Adrenal gland (tissue), 19 donors: ENCODE data around the gene TREM2. TPM values are rescaled to one million over a fixed set of nuclear protein-coding genes. Genes with fewer than 3 reads are reported as not detected.

ENCODE experiments used
- DNase-seq, 7 donors: peaks; one replicate each; pipeline ENCODE4 v3.0.0-alpha.2; 2019 to 2020
- H3K27ac ChIP-seq, 5 donors: fragments of 200-600 bp; sonication (generic) in 4 of 5; 1 replicate in 3 of 5; 2 replicates in 2 of 5; pipeline versions ENCODE4 v1.5.1 to v1.8.0; 2016 to 2020; ENCODE audit warnings: mild to moderate bottlenecking in 1 of 5
- H3K27me3 ChIP-seq: fragments of 200-600 bp; 2 replicates; pipeline ENCODE4 v1.8.0; 2021
- H3K36me3 ChIP-seq, 2 donors: fragments of 200-600 bp; replicated peaks in 1 of 2; 1 replicate in 1 of 2; 2 replicates in 1 of 2; pipeline versions ENCODE4 v1.5.1 to v1.8.0; 2018 to 2022
- H3K4me1 ChIP-seq, 2 donors: fragments of 200-600 bp; replicated peaks in 1 of 2; 1 replicate in 1 of 2; 2 replicates in 1 of 2; pipeline versions ENCODE4 v1.5.1 to v1.8.0; 2018 to 2021
- H3K4me3 ChIP-seq, 4 donors: fragments of 200-600 bp; sonication (generic) in 3 of 4; one replicate each; pipeline ENCODE4 v1.5.1; 2016 to 2018
- H3K9me3 ChIP-seq, 3 donors: fragments of 200-600 bp; sonication (generic) in 1 of 3; replicated peaks in 1 of 3; 1 replicate in 2 of 3; 2 replicates in 1 of 3; pipeline versions ENCODE4 v1.5.1 to v1.8.0; 2016 to 2021
- CTCF ChIP-seq, 6 experiments: fragments of 450-650 bp in 4 of 6; fragments of 200-600 bp in 2 of 6; sonication (generic) in 1 of 6; IDR thresholded peaks; 1 replicate in 5 of 6; 2 replicates in 1 of 6; pipeline versions ENCODE4 v1.5.1 to v1.8.0; 2016 to 2021; ENCODE audit warnings: antibody characterized with exemption in 6 of 6, mild to moderate bottlenecking in 2 of 6, moderate library complexity in 1 of 6
- POLR2A ChIP-seq, 2 donors: fragments of 450-650 bp; IDR thresholded peaks; one replicate each; pipeline ENCODE4 v1.6.1; 2017; ENCODE audit warnings: antibody characterized with exemption in 2 of 2, mild to moderate bottlenecking in 2 of 2, moderate library complexity in 1 of 2
- WGBS, 4 donors: extraction: QIAGEN DNeasy Blood & Tissue Kit in 2 of 4; methylation state at CpG; one replicate each; pipeline versions ENCODE4 v1.1.5 to v1.1.7; 2013 to 2017; 5-methylcytosine and 5-hydroxymethylcytosine counted together
- intact Hi-C, 2 donors: fragments of 100-400 bp; cut with DNase I; formaldehyde crosslinking; loops; one replicate each; pipeline versions ENCODE4 v1.14.1 to v1.15.0; 2022 to 2023
- long read RNA-seq, 10 donors: library from polyadenylated mRNA in 3 of 10; unstranded in 2 of 10; stranded (forward) in 1 of 10; transcript quantifications; one replicate each; pipeline ENCODE4 v2.0.0 and lab custom pipeline, GENCODE V29; 2021 to 2026
- polyA plus RNA-seq, 3 donors: library from polyadenylated mRNA; stranded (reverse); fragments of 200-250 nt in 2 of 3; fragments of 350-450 nt in 1 of 3; fragmentation: Illumina TruSeq in 1 of 3; extraction: RNeasy Lipid Tissue Mini Kit (QIAGEN cat#74804) in 1 of 3; gene quantifications; one replicate each; pipeline ENCODE4 v1.2.3, GENCODE V29; 2013 to 2014
- total RNA-seq, 9 donors: library from RNA; depleted of rRNA in 4 of 9; stranded (reverse); fragments of >200 nt in 4 of 9; fragments of 120-200 nt in 1 of 9; fragmentation: NEBNext Ultra II Directional in 1 of 9; extraction: Animal tissue kit (Norgen Biotek cat#: 25700) in 1 of 9; gene quantifications; one replicate each; pipeline versions ENCODE4 v1.1.0 to v1.2.4, GENCODE V29; 2013 to 2023
- donor health status: healthy with polysubstance abuse.
- donor health status: Bipolar disorder and iron deficiency.
- donor health status: DM: yes; HTN: yes; CAD: no.
- donor health status: DM: no; HTN: no; CAD: no.
- donor health status: DM: no; HTN: no; CAD: no.
- donor health status: DM: yes; HTN: yes; CAD: no.

Gene TREM2
- total RNA-seq (10 to 100 TPM in 6 of 9 donors, 1 to 10 TPM in 2, under 1 TPM in 1; 0.67 to 42.5 (median 13.8) TPM), polyA plus RNA-seq (10 to 100 TPM; 11.7 to 39.1 (median 23.4) TPM)
- long read RNA-seq, donor 1 = 0 reads
- long read RNA-seq, donor 2 = 0 reads
- long read RNA-seq, donor 3, partial matches to known transcripts = 0 of 1 reads
- long read RNA-seq, donor 3, other reads (novel, unspliced or antisense) = 0 of 1 reads
- long read RNA-seq, donor 4, transcript TREM2-202 (5 exons, 1,044 nt) = major isoform, 8 of 11 reads
- long read RNA-seq, donor 4, partial matches to known transcripts = 1 of 11 reads
- long read RNA-seq, donor 4, other reads (novel, unspliced or antisense) = 2 of 11 reads
- long read RNA-seq, donor 5, transcript TREM2-202 (5 exons, 1,044 nt) = major isoform, 7 of 7 reads
- long read RNA-seq, donor 5, partial matches to known transcripts = 0 of 7 reads
- long read RNA-seq, donor 5, other reads (novel, unspliced or antisense) = 0 of 7 reads
- long read RNA-seq, donor 6, transcript TREM2-202 (5 exons, 1,044 nt) = major isoform, 7 of 7 reads
- long read RNA-seq, donor 6, partial matches to known transcripts = 0 of 7 reads
- long read RNA-seq, donor 6, other reads (novel, unspliced or antisense) = 0 of 7 reads
- long read RNA-seq, donor 7 = 0 reads
- long read RNA-seq, donor 8, partial matches to known transcripts = 0 of 1 reads
- long read RNA-seq, donor 8, other reads (novel, unspliced or antisense) = 0 of 1 reads
- long read RNA-seq, donor 9 = 0 reads
- long read RNA-seq, donor 10 = 0 reads

DNA sequence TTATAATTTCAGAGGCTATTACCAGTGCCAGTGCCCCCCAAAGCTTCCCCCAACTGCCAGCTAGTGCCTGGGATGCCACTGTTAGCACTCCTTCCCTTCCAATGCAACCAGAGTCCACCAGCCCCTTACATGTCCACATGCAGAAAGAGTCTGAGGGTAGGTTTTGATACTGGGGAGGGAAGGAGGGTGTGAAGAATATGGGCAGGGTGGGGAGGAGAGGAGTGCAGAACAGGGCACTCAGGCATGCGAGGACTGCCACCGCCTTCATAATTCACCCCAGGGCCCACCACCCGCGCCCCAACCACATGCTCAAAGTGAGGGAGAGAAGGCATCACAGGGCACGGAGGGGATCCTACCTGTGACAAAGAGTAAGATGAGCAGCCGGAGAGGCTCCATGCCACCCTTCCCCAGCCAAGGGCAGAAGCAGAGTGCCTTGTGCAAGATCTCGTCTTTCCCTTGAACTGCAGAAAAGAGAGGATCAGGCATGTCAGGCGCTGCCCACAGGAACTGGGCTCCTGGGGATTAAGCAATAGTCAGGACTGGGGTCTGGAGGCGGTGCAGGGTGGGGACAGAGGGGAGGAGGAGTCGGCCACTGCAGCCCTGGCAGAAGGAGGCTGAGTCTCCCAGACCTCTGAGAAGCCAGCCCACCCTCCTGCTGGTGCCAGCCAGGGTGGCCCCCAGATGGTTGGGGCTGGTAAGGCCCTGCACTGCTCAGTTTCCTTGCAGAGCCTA is at the start of gene TREM2:
TSS of gene TREM2 (minus strand) at position 430 of the 732 bp plus-strand sequence. CDS start at position 396, 34 bp downstream.
- no peaks in the 10 kb centered on the region for H3K9me3 ChIP-seq
- peak within 1 kb of the TSS in 1 of 4 donors; percentile 23 for H3K4me3 ChIP-seq
- intact Hi-C loops = no loop called here
- peak within 1 kb of the TSS in 1 of 5 donors; percentile 34 for H3K27ac ChIP-seq
- WGBS, 4 donors = 56 to 78% (median 74%) methylated on average over 4 to 10 of the region's 10 CpGs
- peaks cover 0 to 1% of the 10 kb centered on the region in 2 donors for H3K4me1 ChIP-seq
- H3K27me3 ChIP-seq = no peaks in the 10 kb centered on the region
- no peaks in the 10 kb centered on the region for H3K36me3 ChIP-seq
- peak in 2 of 7 donors; percentile 13 to 47 for DNase-seq
- no peak for TF ChIP-seq POLR2A (IDR thresholded peaks at IDR 0.05)

DNA sequence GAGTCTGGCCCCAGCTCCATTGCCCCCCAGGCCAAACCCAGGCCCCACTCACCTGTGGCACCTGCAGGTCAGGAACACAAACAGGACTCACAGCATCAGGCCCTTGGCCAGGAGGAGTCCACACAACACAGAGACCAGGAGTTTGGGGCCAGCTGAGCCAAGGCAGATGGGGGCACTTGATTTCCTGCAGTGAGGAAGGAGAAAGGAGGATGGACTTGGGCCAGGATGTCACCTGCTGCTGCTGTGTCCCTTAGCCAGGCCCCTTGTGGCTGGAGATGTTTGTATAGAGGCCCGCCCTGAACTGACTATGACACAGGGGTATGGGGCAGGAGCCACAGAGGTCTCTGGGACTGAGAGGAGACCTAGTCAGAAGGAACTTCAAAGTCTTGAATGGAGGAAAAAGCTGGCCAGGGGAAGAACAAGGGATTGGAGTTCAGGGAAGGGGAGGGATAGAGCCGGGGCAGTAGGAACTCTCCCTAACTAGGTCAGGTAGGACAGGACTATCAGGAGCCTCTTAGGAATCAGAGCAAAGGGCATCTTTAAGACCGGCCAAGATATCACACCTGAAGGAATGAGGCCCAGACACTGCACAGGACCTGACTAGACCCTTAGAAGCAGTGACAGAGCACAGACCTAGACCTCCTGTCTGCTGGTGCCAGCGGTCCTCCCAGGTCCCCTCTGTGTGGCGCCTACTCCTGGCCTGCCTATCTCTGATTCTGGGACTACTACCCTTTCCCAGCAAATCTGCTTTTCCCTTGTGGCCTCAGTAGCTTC is 46.8 kb upstream of the TREM2 start:
- Histone ChIP-seq H3K27me3 (peaks cover 4% of the 10 kb centered on the region), H3K9me3 (peaks cover 0 to 6% (median 0%) of the 10 kb centered on the region in 3 donors), H3K4me3 (no peak overlapping the region), H3K4me1 (no peaks in the 10 kb centered on the region), H3K36me3 (no peaks in the 10 kb centered on the region), H3K27ac (no peak overlapping the region)
- intact Hi-C loops = no loop called here
- DNase-seq = no peak
- WGBS, 4 donors = 85 to 93% (median 89%) methylated on average over 5 of the region's 5 CpGs
- TF ChIP-seq CTCF (IDR thresholded peaks at IDR 0.05) (no peak), POLR2A (IDR thresholded peaks at IDR 0.05) (no peak)

DNA sequence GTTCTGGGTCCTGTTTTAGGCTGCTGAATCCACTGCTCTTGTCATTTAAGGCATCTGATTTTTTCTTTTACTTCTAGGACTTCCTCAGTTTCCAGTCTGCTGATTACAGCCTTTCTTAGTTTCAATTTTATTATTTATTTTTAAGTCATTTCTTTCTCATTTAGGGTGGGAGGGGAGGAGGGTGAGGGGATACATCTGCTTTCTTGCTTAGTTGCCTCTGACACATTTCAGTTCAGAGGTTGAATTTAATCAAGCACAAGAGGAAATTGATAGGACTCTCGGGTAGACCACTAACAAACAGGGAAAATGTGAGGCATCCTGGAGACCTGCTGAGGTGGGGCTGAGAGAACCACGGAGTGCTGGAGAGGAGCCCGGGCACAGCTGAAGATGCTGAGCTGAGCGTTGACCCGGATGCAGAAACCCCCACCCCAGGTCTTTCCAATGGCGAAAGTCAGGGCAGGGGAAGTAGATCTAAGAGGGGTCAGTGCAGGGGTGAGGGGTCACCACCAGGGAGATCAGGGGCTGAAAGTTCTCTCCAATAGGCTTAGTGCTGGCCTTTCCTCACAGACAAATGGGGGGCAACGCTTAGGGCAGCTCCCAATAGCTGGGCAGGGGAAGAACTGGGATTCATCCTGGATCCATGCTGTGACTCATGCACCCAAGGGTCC is 45.7 kb upstream of the TREM2 start:
- no peaks in the 10 kb centered on the region for H3K27me3 ChIP-seq
- DNase-seq = no peak
- H3K4me3 ChIP-seq = no peak overlapping the region
- TF ChIP-seq CTCF (IDR thresholded peaks at IDR 0.05) = no peak
- TF ChIP-seq POLR2A (IDR thresholded peaks at IDR 0.05) = no peak
- H3K27ac ChIP-seq = no peak overlapping the region
- H3K9me3 ChIP-seq = peaks cover 0 to 6% (median 0%) of the 10 kb centered on the region in 3 donors
- no peaks in the 10 kb centered on the region for H3K36me3 ChIP-seq
- 71 to 86% (median 72%) methylated on average over 7 of the region's 7 CpGs for WGBS, 4 donors
- H3K4me1 ChIP-seq = no peaks in the 10 kb centered on the region
- intact Hi-C loops = no loop called here

DNA sequence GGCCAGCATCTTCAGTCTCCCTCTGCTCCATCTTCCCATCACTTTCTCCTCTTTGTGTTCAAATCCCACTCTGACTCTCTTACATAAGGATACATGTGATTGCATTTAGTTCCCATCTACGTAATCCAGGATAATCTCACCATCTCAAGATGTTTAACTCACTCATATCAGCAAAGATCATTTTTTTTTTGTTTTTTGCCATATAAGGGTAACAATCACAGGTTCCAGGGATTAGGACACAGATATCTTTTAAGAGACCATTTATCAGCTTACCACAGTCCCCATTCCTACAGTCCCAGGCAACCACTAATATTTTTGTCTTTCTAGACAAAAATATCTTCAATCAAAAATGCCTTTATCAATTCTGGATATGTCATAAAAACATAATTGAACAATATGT is 41.2 kb upstream of the TREM2 start:
- no peaks in the 10 kb centered on the region for H3K27me3 ChIP-seq
- no peak for DNase-seq
- 80 to 90% (median 83%) methylated on average over 1 of the region's 1 CpG for WGBS, 4 donors
- H3K4me1 ChIP-seq = no peaks in the 10 kb centered on the region
- TF ChIP-seq POLR2A (IDR thresholded peaks at IDR 0.05) (no peak), CTCF (IDR thresholded peaks at IDR 0.05) (no peak)
- H3K9me3 ChIP-seq = no peaks in the 10 kb centered on the region
- intact Hi-C loops = no loop called here
- H3K36me3 ChIP-seq = no peaks in the 10 kb centered on the region
- no peak overlapping the region for H3K27ac ChIP-seq
- H3K4me3 ChIP-seq = no peak overlapping the region
